ENCODE results near the gene PPP4R1. TPM values are rescaled to one million over a fixed set of nuclear protein-coding genes. Genes with fewer than 3 reads are reported as not detected.

PPP4R1 gene
- total and polyA plus RNA-seq, 8 donors = 97.6 to 163 (median 109) TPM

- no peak overlapping the region for H3K4me3 ChIP-seq
Measured at GRCh38 chr18:9563331-9563730, 51.0 kb downstream of the PPP4R1 start.

GRCh38 chr18:9562584-9562983, 51.8 kb downstream of the PPP4R1 start:
- no peak for DNase-seq
- TF ChIP-seq CTCF (IDR thresholded peaks at IDR 0.05) = no peak
- Histone ChIP-seq H3K36me3 (peaks cover 0 to 74% of the 10 kb centered on the region in 2 donors), H3K9me3 (no peaks in the 10 kb centered on the region), H3K4me3 (no peak overlapping the region), H3K4me1 (peaks cover 6 to 8% of the 10 kb centered on the region in 2 donors), H3K27ac (no peak overlapping the region), H3K27me3 (no peaks in the 10 kb centered on the region)
- intact Hi-C loops (cut with DNase I) = no loop called here
- no peak for ATAC-seq

More at GRCh38 chr18:9563331-9563730, 51.0 kb downstream of the PPP4R1 start:
- TF ChIP-seq CTCF (IDR thresholded peaks at IDR 0.05) = no peak
- peak overlapping the region in 1 of 2 donors; percentile 4 for H3K27ac ChIP-seq
- H3K9me3 ChIP-seq = no peaks in the 10 kb centered on the region
- intact Hi-C loops (cut with DNase I) = no loop called here
- no peak for DNase-seq
- peaks cover 0 to 74% of the 10 kb centered on the region in 2 donors for H3K36me3 ChIP-seq
- H3K4me1 ChIP-seq = peaks cover 6 to 8% of the 10 kb centered on the region in 2 donors
- no peaks in the 10 kb centered on the region for H3K27me3 ChIP-seq
- no peak for ATAC-seq

GRCh38 chr18:9561759-9562158, 52.6 kb downstream of the PPP4R1 start:
- peaks cover 0 to 75% of the 10 kb centered on the region in 2 donors for H3K36me3 ChIP-seq

DNA sequence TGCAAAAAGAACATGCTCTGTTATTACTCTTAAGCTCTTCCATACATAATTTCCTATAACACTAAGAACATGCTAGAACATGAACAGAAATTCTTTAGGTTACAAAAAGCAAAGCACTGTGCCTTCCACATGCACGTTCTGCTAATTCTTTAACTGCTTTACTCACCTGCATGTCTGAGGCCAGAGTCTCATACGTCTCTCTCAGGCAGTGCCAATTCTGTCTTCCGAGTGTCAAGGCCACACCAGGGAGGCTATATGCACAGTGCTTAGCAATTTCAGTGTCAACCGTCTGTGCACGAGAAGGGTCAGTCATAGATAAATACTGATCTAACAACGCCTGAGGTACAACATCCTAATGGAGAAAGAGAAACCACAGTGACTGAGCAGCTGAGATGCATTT, 55.1 kb downstream of the PPP4R1 start:
- no peak for DNase-seq
- no peak for ATAC-seq
- H3K27me3 ChIP-seq = no peaks in the 10 kb centered on the region
- no peak overlapping the region for H3K27ac ChIP-seq
- intact Hi-C loops (cut with DNase I) = no loop called here
- H3K9me3 ChIP-seq = no peaks in the 10 kb centered on the region
- no peak for TF ChIP-seq CTCF (IDR thresholded peaks at IDR 0.05)
- H3K36me3 ChIP-seq = peaks cover 0 to 96% of the 10 kb centered on the region in 2 donors
- H3K4me1 ChIP-seq = peaks cover 0 to 8% of the 10 kb centered on the region in 2 donors
- H3K4me3 ChIP-seq = no peak overlapping the region

More at GRCh38 chr18:9561759-9562158, 52.6 kb downstream of the PPP4R1 start:
- no peak overlapping the region for H3K27ac ChIP-seq
- H3K27me3 ChIP-seq = no peaks in the 10 kb centered on the region
- H3K4me3 ChIP-seq = no peak overlapping the region
- TF ChIP-seq CTCF (IDR thresholded peaks at IDR 0.05) = no peak
- ATAC-seq = no peak
- intact Hi-C loops (cut with DNase I) = no loop called here
- no peak for DNase-seq
- no peaks in the 10 kb centered on the region for H3K9me3 ChIP-seq
- H3K4me1 ChIP-seq = peaks cover 6 to 8% of the 10 kb centered on the region in 2 donors

DNA sequence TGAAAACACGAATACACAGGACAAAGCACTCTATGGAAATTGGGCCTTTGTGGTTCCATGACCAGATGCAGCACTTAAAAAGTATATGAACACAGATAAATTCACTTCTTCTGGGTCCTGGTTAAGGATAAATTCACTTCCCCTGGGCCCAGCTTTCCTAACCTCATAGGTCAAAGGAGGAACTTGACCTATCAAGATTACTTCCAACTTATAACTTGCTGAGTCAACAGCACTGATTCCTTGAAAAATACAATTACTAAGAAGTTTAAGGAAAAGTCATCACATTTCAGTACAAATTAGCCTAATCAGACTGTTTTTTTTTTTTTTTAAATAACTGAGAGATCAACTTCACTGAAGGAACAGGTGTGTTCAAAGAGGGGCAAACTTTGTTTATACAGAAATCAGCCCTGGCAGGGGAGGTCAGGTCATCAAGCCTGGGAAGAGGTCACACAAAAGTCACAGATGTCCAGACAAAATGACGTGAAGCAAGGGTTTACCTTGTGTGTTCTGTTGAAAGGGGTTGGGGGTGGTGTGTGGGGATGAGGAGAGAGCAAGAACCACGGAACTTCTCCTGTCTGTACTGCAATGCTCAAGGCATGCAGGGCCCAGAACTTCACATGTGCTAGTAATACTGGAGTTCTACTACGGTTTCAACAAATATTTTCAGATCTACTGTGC, 55.8 kb downstream of the PPP4R1 start:
- H3K27ac ChIP-seq = no peak overlapping the region
- peaks cover 0 to 99% of the 10 kb centered on the region in 2 donors for H3K36me3 ChIP-seq
- no peak for DNase-seq
- H3K4me3 ChIP-seq = no peak overlapping the region
- no peak for TF ChIP-seq CTCF (IDR thresholded peaks at IDR 0.05)
- intact Hi-C loops (cut with DNase I) = no loop called here
- H3K4me1 ChIP-seq = peaks cover 0 to 5% of the 10 kb centered on the region in 2 donors
- no peaks in the 10 kb centered on the region for H3K27me3 ChIP-seq
- no peak for ATAC-seq
- no peaks in the 10 kb centered on the region for H3K9me3 ChIP-seq

Data from left lung (tissue), 10 donors.